ENCODE measurements around the gene TSPAN18.

TSPAN18 gene

GRCh38 chr11:44729063-44729462 lies 2.3 kb downstream of the TSPAN18 start:
- Histone ChIP-seq H3K4me1 (ENCODE audit: control insufficient read depth in 1 of 2, insufficient read depth in 2 of 2, low read length in 2 of 2) (peaks cover 0 to 42% of the 10 kb centered on the region in 2 donors), H3K27me3 (ENCODE audit: low read depth, low read length) (no peaks in the 10 kb centered on the region), H3K27ac (ENCODE audit: low read length) (peak overlapping the region; percentile 20), H3K36me3 (ENCODE audit: control insufficient read depth in 1 of 2, insufficient read depth in 2 of 2, low read length in 2 of 2) (no peaks in the 10 kb centered on the region), H3K9me3 (ENCODE audit: control insufficient read depth in 1 of 2, low read length in 2 of 2) (no peaks in the 10 kb centered on the region), H3K4me3 (ENCODE audit: low read depth in 1 of 2, low read length in 2 of 2) (peak overlapping the region in 1 of 2 donors; percentile 93)

GRCh38 chr11:44729713-44730112 lies 3.0 kb downstream of the TSPAN18 start:
- H3K4me1 ChIP-seq (ENCODE audit: control insufficient read depth in 1 of 2, insufficient read depth in 2 of 2, low read length in 2 of 2) = peaks cover 0 to 45% of the 10 kb centered on the region in 2 donors
- H3K4me3 ChIP-seq (ENCODE audit: low read depth in 1 of 2, low read length in 2 of 2) = peak overlapping the region in 1 of 2 donors; percentile 93
- no peaks in the 10 kb centered on the region for H3K9me3 ChIP-seq (ENCODE audit: control insufficient read depth in 1 of 2, low read length in 2 of 2)
- H3K27ac ChIP-seq (ENCODE audit: low read length) = peak overlapping the region; percentile 20
- no peaks in the 10 kb centered on the region for H3K36me3 ChIP-seq (ENCODE audit: control insufficient read depth in 1 of 2, insufficient read depth in 2 of 2, low read length in 2 of 2)
- no peaks in the 10 kb centered on the region for H3K27me3 ChIP-seq (ENCODE audit: low read depth, low read length)

DNA sequence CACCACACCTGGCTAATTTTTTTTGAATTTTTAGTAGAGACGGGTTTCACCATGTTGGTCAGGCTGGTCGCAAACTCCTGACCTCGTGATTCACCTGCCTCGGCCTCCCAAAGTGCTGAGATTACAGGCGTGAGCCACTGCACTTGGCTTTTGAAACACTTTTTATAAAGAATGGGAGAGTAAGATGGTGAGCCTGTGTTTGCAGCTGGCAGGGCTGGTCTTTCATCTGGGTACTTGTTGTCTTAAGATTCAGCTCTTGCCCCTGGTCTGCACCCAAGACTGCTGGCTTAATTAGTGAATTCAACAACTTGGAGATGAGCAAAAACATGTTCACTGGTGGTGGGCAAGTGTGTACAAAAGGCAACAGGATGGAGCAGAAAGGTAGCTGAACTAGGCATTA lies 4.0 kb downstream of the TSPAN18 start:
- Histone ChIP-seq H3K27me3 (ENCODE audit: low read depth, low read length) (no peaks in the 10 kb centered on the region), H3K9me3 (ENCODE audit: control insufficient read depth in 1 of 2, low read length in 2 of 2) (no peaks in the 10 kb centered on the region), H3K4me3 (ENCODE audit: low read depth in 1 of 2, low read length in 2 of 2) (no peak overlapping the region), H3K4me1 (ENCODE audit: control insufficient read depth in 1 of 2, insufficient read depth in 2 of 2, low read length in 2 of 2) (peaks cover 0 to 48% of the 10 kb centered on the region in 2 donors), H3K27ac (ENCODE audit: low read length) (peak overlapping the region; percentile 48), H3K36me3 (ENCODE audit: control insufficient read depth in 1 of 2, insufficient read depth in 2 of 2, low read length in 2 of 2) (no peaks in the 10 kb centered on the region)

- peak overlapping the region; percentile 48 for H3K27ac ChIP-seq (ENCODE audit: low read length)
Observed at GRCh38 chr11:44731685-44732430, 5.1 kb downstream of the TSPAN18 start.

GRCh38 chr11:44732564-44732963 lies 5.8 kb downstream of the TSPAN18 start:
- no peak overlapping the region for H3K4me3 ChIP-seq (ENCODE audit: low read depth in 1 of 2, low read length in 2 of 2)
- H3K27ac ChIP-seq (ENCODE audit: low read length) = no peak overlapping the region
- H3K36me3 ChIP-seq (ENCODE audit: control insufficient read depth in 1 of 2, insufficient read depth in 2 of 2, low read length in 2 of 2) = no peaks in the 10 kb centered on the region
- H3K4me1 ChIP-seq (ENCODE audit: control insufficient read depth in 1 of 2, insufficient read depth in 2 of 2, low read length in 2 of 2) = peaks cover 0 to 39% of the 10 kb centered on the region in 2 donors
- no peaks in the 10 kb centered on the region for H3K27me3 ChIP-seq (ENCODE audit: low read depth, low read length)
- H3K9me3 ChIP-seq (ENCODE audit: control insufficient read depth in 1 of 2, low read length in 2 of 2) = no peaks in the 10 kb centered on the region

More at GRCh38 chr11:44731685-44732430, 5.1 kb downstream of the TSPAN18 start:
- Histone ChIP-seq H3K9me3 (ENCODE audit: control insufficient read depth in 1 of 2, low read length in 2 of 2) (no peaks in the 10 kb centered on the region), H3K27me3 (ENCODE audit: low read depth, low read length) (no peaks in the 10 kb centered on the region), H3K36me3 (ENCODE audit: control insufficient read depth in 1 of 2, insufficient read depth in 2 of 2, low read length in 2 of 2) (no peaks in the 10 kb centered on the region), H3K4me3 (ENCODE audit: low read depth in 1 of 2, low read length in 2 of 2) (no peak overlapping the region), H3K4me1 (ENCODE audit: control insufficient read depth in 1 of 2, insufficient read depth in 2 of 2, low read length in 2 of 2) (peaks cover 0 to 40% of the 10 kb centered on the region in 2 donors)

- no peak overlapping the region for H3K4me3 ChIP-seq (ENCODE audit: low read depth in 1 of 2, low read length in 2 of 2)
- peaks cover 0 to 27% of the 10 kb centered on the region in 2 donors for H3K4me1 ChIP-seq (ENCODE audit: control insufficient read depth in 1 of 2, insufficient read depth in 2 of 2, low read length in 2 of 2)
- no peaks in the 10 kb centered on the region for H3K9me3 ChIP-seq (ENCODE audit: control insufficient read depth in 1 of 2, low read length in 2 of 2)
- no peak overlapping the region for H3K27ac ChIP-seq (ENCODE audit: low read length)
- no peaks in the 10 kb centered on the region for H3K27me3 ChIP-seq (ENCODE audit: low read depth, low read length)
- H3K36me3 ChIP-seq (ENCODE audit: control insufficient read depth in 1 of 2, insufficient read depth in 2 of 2, low read length in 2 of 2) = no peaks in the 10 kb centered on the region
Observed at GRCh38 chr11:44733877-44734276, 7.1 kb downstream of the TSPAN18 start.

DNA sequence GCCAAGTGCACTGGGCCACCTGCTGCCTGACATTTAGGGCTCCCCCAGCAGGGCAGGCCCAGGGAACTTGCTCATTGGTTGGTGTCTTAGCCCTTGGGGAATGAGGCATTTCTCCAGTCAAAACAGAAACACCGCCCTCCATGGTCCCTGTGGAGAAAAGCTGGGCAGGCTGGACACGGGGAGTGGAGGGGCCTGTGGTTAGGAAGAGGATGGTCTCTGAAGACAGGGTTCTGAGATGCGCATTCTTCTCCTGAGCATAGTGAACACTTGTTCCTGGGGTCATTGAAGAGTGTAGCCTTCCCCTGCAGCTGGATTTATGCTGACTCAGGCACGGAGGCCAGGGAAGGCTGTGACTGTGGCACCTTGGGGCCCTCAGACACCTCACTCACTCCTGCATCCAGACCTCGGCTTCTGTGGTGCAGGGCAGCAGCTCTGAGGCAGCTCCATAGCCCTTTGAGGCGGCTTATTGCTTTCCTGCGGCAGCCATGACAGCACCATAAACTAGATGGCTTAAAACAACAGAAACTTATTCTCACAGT lies 8.2 kb downstream of the TSPAN18 start:
- Histone ChIP-seq H3K27me3 (ENCODE audit: low read depth, low read length) (no peaks in the 10 kb centered on the region), H3K9me3 (ENCODE audit: control insufficient read depth in 1 of 2, low read length in 2 of 2) (no peaks in the 10 kb centered on the region), H3K27ac (ENCODE audit: low read length) (no peak overlapping the region), H3K4me3 (ENCODE audit: low read depth in 1 of 2, low read length in 2 of 2) (no peak overlapping the region), H3K36me3 (ENCODE audit: control insufficient read depth in 1 of 2, insufficient read depth in 2 of 2, low read length in 2 of 2) (no peaks in the 10 kb centered on the region), H3K4me1 (ENCODE audit: control insufficient read depth in 1 of 2, insufficient read depth in 2 of 2, low read length in 2 of 2) (peaks cover 0 to 26% of the 10 kb centered on the region in 2 donors)

- H3K4me3 ChIP-seq (ENCODE audit: low read depth in 1 of 2, low read length in 2 of 2) = no peak overlapping the region
- H3K27ac ChIP-seq (ENCODE audit: low read length) = no peak overlapping the region
- no peaks in the 10 kb centered on the region for H3K9me3 ChIP-seq (ENCODE audit: control insufficient read depth in 1 of 2, low read length in 2 of 2)
- peaks cover 0 to 36% of the 10 kb centered on the region in 2 donors for H3K4me1 ChIP-seq (ENCODE audit: control insufficient read depth in 1 of 2, insufficient read depth in 2 of 2, low read length in 2 of 2)
- no peaks in the 10 kb centered on the region for H3K36me3 ChIP-seq (ENCODE audit: control insufficient read depth in 1 of 2, insufficient read depth in 2 of 2, low read length in 2 of 2)
- no peaks in the 10 kb centered on the region for H3K27me3 ChIP-seq (ENCODE audit: low read depth, low read length)
Observed at GRCh38 chr11:44736791-44737190, 10.0 kb downstream of the TSPAN18 start.

DNA sequence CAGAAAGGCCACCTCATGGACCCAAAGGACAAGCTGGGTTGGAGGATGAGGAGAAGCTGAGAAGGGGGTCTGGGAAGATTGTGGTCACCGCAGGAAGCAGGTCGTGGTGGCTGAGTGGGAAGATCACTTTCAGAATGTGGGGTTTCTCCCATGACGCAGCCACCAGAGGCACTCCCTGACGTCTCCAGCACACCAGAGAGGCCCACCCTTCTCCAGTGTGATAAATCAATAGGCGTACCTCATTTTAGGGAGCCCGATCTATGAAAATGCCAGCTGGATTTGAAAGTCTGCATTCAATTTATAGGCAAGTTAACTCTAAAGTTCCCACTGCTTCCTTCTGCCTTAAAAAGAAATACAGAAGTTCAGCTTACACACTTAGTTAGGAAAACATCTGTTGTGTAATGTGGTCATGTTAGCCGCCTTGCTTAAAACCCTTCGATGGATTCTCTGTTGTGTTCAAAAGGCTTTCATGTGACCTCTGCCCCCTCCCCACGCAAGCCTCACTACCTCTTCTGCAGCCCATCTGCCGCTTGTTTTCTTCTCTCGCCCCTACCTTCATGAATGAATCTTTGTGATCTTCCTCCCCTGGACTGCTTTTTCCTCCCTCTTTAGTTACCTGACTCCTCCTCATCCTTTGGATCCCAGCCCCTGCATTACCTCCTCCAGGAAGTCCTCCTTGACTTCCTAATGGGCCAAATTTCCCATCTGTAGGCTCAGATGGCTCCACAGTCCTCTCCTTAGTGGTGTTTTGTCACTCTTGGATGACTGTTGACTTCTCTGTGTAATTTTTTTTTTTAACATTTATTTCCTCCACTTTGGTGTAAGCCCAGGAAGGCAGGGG lies 10.7 kb downstream of the TSPAN18 start:
- Histone ChIP-seq H3K36me3 (ENCODE audit: control insufficient read depth in 1 of 2, insufficient read depth in 2 of 2, low read length in 2 of 2) (no peaks in the 10 kb centered on the region), H3K4me3 (ENCODE audit: low read depth in 1 of 2, low read length in 2 of 2) (no peak overlapping the region), H3K9me3 (ENCODE audit: control insufficient read depth in 1 of 2, low read length in 2 of 2) (no peaks in the 10 kb centered on the region), H3K27ac (ENCODE audit: low read length) (no peak overlapping the region), H3K27me3 (ENCODE audit: low read depth, low read length) (no peaks in the 10 kb centered on the region), H3K4me1 (ENCODE audit: control insufficient read depth in 1 of 2, insufficient read depth in 2 of 2, low read length in 2 of 2) (peaks cover 0 to 36% of the 10 kb centered on the region in 2 donors)

DNA sequence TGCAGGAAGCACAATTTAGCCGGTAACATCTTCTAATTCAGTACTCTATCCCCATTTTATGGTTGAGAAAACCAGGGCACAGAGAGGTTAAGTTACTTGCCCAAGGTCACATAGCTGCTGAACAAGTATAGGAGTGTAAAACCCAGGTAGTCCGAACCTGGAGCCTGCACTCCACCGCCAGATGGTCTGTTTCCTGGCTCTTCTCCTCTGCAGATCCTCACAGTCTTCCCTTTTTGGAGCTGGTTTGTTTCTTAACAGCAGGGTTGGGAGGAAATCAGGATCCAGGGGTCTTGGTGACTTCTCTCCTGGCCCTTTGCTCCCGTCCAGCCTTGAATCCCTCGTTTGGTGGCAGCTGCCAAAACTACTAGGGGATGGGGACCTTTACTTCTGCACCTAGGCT lies 12.0 kb downstream of the TSPAN18 start:
- Histone ChIP-seq H3K27me3 (ENCODE audit: low read depth, low read length) (no peaks in the 10 kb centered on the region), H3K9me3 (ENCODE audit: control insufficient read depth in 1 of 2, low read length in 2 of 2) (no peaks in the 10 kb centered on the region), H3K4me3 (ENCODE audit: low read depth in 1 of 2, low read length in 2 of 2) (no peak overlapping the region), H3K36me3 (ENCODE audit: control insufficient read depth in 1 of 2, insufficient read depth in 2 of 2, low read length in 2 of 2) (no peaks in the 10 kb centered on the region), H3K27ac (ENCODE audit: low read length) (no peak overlapping the region), H3K4me1 (ENCODE audit: control insufficient read depth in 1 of 2, insufficient read depth in 2 of 2, low read length in 2 of 2) (peaks cover 11 to 46% of the 10 kb centered on the region in 2 donors)

- Histone ChIP-seq H3K36me3 (ENCODE audit: control insufficient read depth in 1 of 2, insufficient read depth in 2 of 2, low read length in 2 of 2) (no peaks in the 10 kb centered on the region), H3K27me3 (ENCODE audit: low read depth, low read length) (no peaks in the 10 kb centered on the region), H3K4me3 (ENCODE audit: low read depth in 1 of 2, low read length in 2 of 2) (no peak overlapping the region), H3K9me3 (ENCODE audit: control insufficient read depth in 1 of 2, low read length in 2 of 2) (no peaks in the 10 kb centered on the region), H3K27ac (ENCODE audit: low read length) (no peak overlapping the region), H3K4me1 (ENCODE audit: control insufficient read depth in 1 of 2, insufficient read depth in 2 of 2, low read length in 2 of 2) (peaks cover 11 to 54% of the 10 kb centered on the region in 2 donors)
Observed at GRCh38 chr11:44740967-44741366, 14.2 kb downstream of the TSPAN18 start.
